ENCODE data around the gene LAMB4. TPM values are rescaled to one million over a fixed set of nuclear protein-coding genes. Genes with fewer than 3 reads are reported as not detected.

Gene LAMB4
- total and polyA plus RNA-seq, 2 of the 8 experiments (the other 6 are each of a cell fraction or from before 2014, with no cell fraction given): not detected

DNA sequence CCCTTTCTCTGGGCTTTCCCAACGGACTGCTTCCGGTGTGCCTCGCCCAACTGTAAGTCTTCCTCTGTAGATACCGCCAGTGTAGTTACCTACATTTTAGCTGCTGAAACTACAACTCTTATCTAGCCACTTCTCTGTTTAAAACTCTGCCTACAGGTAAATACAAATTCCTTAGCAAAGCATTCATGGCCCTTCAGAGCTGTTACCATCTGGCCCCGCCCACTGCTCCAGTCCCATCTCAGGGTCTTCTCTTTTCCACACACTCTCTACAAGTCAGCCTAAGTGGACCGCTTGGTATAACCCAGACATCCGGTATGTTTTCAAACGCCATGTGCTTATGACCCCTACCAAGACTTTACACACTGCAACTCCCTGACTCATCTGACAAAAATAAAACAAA, 41.0 kb upstream of the LAMB4 start:
- 89% methylated on average over 8 of the region's 8 CpGs; no CpG with 5 or more reads in 1 of the 2 experiments for WGBS, 2 experiments (ENCODE audit: extremely low coverage in 1 of 2, insufficient coverage in 1 of 2, insufficient read length in 1 of 2, insufficient replicate concordance in 2 of 2, low coverage in 1 of 2, low lambda C conversion rate in 2 of 2, missing lambda C conversion rate in 1 of 2)
- no peaks in the 10 kb centered on the region for H3K79me1 ChIP-seq (ENCODE audit: low read depth, low read length)
- POLR2A ChIA-PET (ENCODE audit: partially characterized antibody): no interaction called here
- H3K18ac ChIP-seq (ENCODE audit: extremely low read depth, low read length): no peak overlapping the region
- no peak overlapping the region for H2BK15ac ChIP-seq (ENCODE audit: low read length)
- H3K23me2 ChIP-seq (ENCODE audit: low read depth, low read length): no peaks in the 10 kb centered on the region
- H3K4ac ChIP-seq (replicated peaks; ENCODE audit: insufficient read length, low read depth, low read length): no peak overlapping the region
- H2BK20ac ChIP-seq (ENCODE audit: low read length): no peak overlapping the region
- no peak overlapping the region for H3K14ac ChIP-seq (ENCODE audit: insufficient read length)
- TF ChIP-seq SP1 (IDR thresholded peaks at IDR 0.05; ENCODE audit: low read depth, low read length): no peak
- no peak for TF ChIP-seq RBBP5 (IDR thresholded peaks at IDR 0.05; ENCODE audit: borderline replicate concordance, low read depth, low read length)
- H2BK5ac ChIP-seq (ENCODE audit: low read depth, low read length): no peak overlapping the region
- DNase-seq (ENCODE audit: low read depth in 1 of 2, low spot score in 2 of 2) (no peak), FAIRE-seq (no peak)
- no peak overlapping the region for H3K56ac ChIP-seq (replicated peaks; ENCODE audit: insufficient read length, low read depth, low read length)
- no peak overlapping the region for H2AK5ac ChIP-seq (ENCODE audit: low read depth, low read length)
- no peaks in the 10 kb centered on the region for H4K20me1 ChIP-seq (replicated peaks in 1 of 2; ENCODE audit: control insufficient read depth in 1 of 2, insufficient read depth in 2 of 2, low read length in 2 of 2)
- H3K4me2 ChIP-seq (ENCODE audit: insufficient read depth in 1 of 2, low read depth in 2 of 2, low read length in 2 of 2): no peak overlapping the region; a peak in 1 of 4 replicates
- H3K79me2 ChIP-seq (ENCODE audit: control insufficient read depth in 1 of 2, insufficient read depth in 2 of 2, low read length in 2 of 2): no peaks in the 10 kb centered on the region
- no peak overlapping the region for H3K27ac ChIP-seq (ENCODE audit: low read depth, low read length)
- H3K36me3 ChIP-seq (ENCODE audit: control insufficient read depth in 2 of 4, insufficient read depth in 4 of 4, low read length in 3 of 4): no peaks in the 10 kb centered on the region
- CTCF ChIA-PET (ENCODE audit: partially characterized antibody): interaction anchor here (0.6 to 1.7 kb wide), 4 partner anchors 10 to 1044 kb away, joined by 3 to 5 read pairs (median 4); no protein-coding TSS in a partner anchor
- no peaks in the 10 kb centered on the region for H3K27me3 ChIP-seq (replicated peaks in 1 of 4; ENCODE audit: control insufficient read depth in 3 of 4, extremely low read depth in 1 of 4, insufficient read depth in 3 of 4, low read length in 3 of 4)
- no peak overlapping the region for H3K9ac ChIP-seq (replicated peaks in 1 of 4; ENCODE audit: extremely low read depth in 1 of 4, low read depth in 3 of 4, low read length in 3 of 4)
- no peak overlapping the region for H4K91ac ChIP-seq (replicated peaks; ENCODE audit: insufficient read length, low read length)
- H3K23ac ChIP-seq (ENCODE audit: insufficient read length): no peak overlapping the region
- no peak overlapping the region for H2AFZ ChIP-seq (ENCODE audit: low read length)
- H3K4me3 ChIP-seq (ENCODE audit: extremely low read depth in 1 of 4, insufficient read depth in 2 of 4, low read depth in 3 of 4, low read length in 4 of 4): no peak overlapping the region
- H3K4me1 ChIP-seq (replicated peaks in 1 of 4; ENCODE audit: control insufficient read depth in 3 of 4, insufficient read depth in 4 of 4, low read length in 3 of 4): peaks cover 0 to 3% (median 1%) of the 10 kb centered on the region in 4 experiments; a peak in 3 of 7 replicates
- H2BK120ac ChIP-seq (replicated peaks; ENCODE audit: low read depth, low read length): no peak overlapping the region
- H4K5ac ChIP-seq (ENCODE audit: insufficient read length, low read depth, low read length): no peak overlapping the region
- no peak overlapping the region for H2BK12ac ChIP-seq (ENCODE audit: low read depth, low read length)
- H3K9me3 ChIP-seq (ENCODE audit: insufficient read depth in 2 of 2, low read depth in 1 of 2, low read length in 1 of 2): no peaks in the 10 kb centered on the region
- no peak overlapping the region for H4K8ac ChIP-seq (ENCODE audit: extremely low read depth, insufficient read depth, low read length)

All from H1 (cell line).